Measurements from ENCODE around the gene MTCL1.

- no peak for TF ChIP-seq CTCF (IDR thresholded peaks at IDR 0.05; ENCODE audit: borderline replicate concordance, extremely low read depth, low read length, poor library complexity, severe bottlenecking)
- TF ChIP-seq EZH2 (IDR thresholded peaks at IDR 0.05; ENCODE audit: borderline replicate concordance, low read depth, low read length, severe bottlenecking): no peak
Observed at GRCh38 chr18:8851659-8852058, 146.3 kb downstream of the MTCL1 start.
